SK-N-SH (cell line): ENCODE measurements around the gene TMEM62. TPM values are rescaled to one million over a fixed set of nuclear protein-coding genes. Genes with fewer than 3 reads are reported as not detected.

Source experiments
- CTCF ChIA-PET: fragments of 300-600, 350-600 bp; formaldehyde crosslinking; extraction: SDS; loops from one replicate; lab custom pipeline; 2021; lab: Yijun Ruan, JAX
- POLR2A ChIA-PET: fragments of 350-600 bp; sonication (Branson Sonifier 250); formaldehyde crosslinking; extraction: SDS; loops from one replicate; lab custom pipeline; 2020; ENCODE audit warnings: antibody characterized with exemption, inconsistent platforms; lab: Yijun Ruan, JAX
- DNase-seq: peaks from one replicate; pipeline ENCODE4 v3.0.0; 2012
- H2AFZ ChIP-seq: fragments of 200-600 bp; sonication (generic); 2 replicates; pipeline ENCODE4 v1.8.1; 2016; ENCODE audit warnings: antibody characterized with exemption, mild to moderate bottlenecking, low read depth
- H3F3A ChIP-seq: fragments of 200-600 bp; sonication (generic); replicated peaks from 2 replicates; pipeline ENCODE3; 2016; ENCODE audit warnings: antibody characterized with exemption, mild to moderate bottlenecking; ENCODE audit not compliant: insufficient read depth
- H3K27ac ChIP-seq, 2 experiments: fragments of 200-500 bp in 1 of 2; fragments of 200-600 bp in 1 of 2; sonication (Bioruptor generic) in 1 of 2; sonication (generic), shearing (Covaris generic) in 1 of 2; 2 replicates each; pipeline versions ENCODE4 v1.5.1 to v1.6.1; 2014 to 2016; ENCODE audit warnings: low read depth in 2 of 2, inconsistent platforms in 1 of 2, low read length in 1 of 2, mild to moderate bottlenecking in 1 of 2, mixed read lengths in 1 of 2
- H3K27me3 ChIP-seq: fragments of 200-600 bp; sonication (generic), shearing (Covaris generic); 2 replicates; pipeline ENCODE4 v1.6.1; 2016; ENCODE audit warnings: mixed run types; ENCODE audit not compliant: insufficient read depth
- H3K36me3 ChIP-seq, 2 experiments: fragments of 200-500 bp in 1 of 2; fragments of 200-600 bp in 1 of 2; sonication (Bioruptor generic) in 1 of 2; sonication (generic) in 1 of 2; replicated peaks in 1 of 2; 2 replicates each; pipeline versions ENCODE3 to v1.5.1; 2014 to 2016; ENCODE audit warnings: low read length in 1 of 2, mild to moderate bottlenecking in 1 of 2; ENCODE audit not compliant: insufficient read depth in 2 of 2, control insufficient read depth in 1 of 2
- H3K4me1 ChIP-seq, 2 experiments: fragments of 200-500 bp in 1 of 2; fragments of 200-600 bp in 1 of 2; sonication (Bioruptor generic) in 1 of 2; sonication (generic), shearing (Covaris generic) in 1 of 2; 2 replicates each; pipeline versions ENCODE4 v1.5.1 to v1.6.1; 2014 to 2016; ENCODE audit warnings: low read depth in 1 of 2, low read length in 1 of 2, mixed run types in 1 of 2; ENCODE audit not compliant: insufficient read depth in 2 of 2, control insufficient read depth in 1 of 2
- H3K4me2 ChIP-seq: fragments of 200-600 bp; sonication (generic), shearing (Covaris generic); 2 replicates; pipeline ENCODE4 v1.6.1; 2017; ENCODE audit warnings: mixed run types
- H3K4me3 ChIP-seq, 2 experiments: fragments of 200-500 bp in 1 of 2; fragments of 200-600 bp in 1 of 2; sonication (Bioruptor generic) in 1 of 2; sonication (generic), shearing (Covaris generic) in 1 of 2; 2 replicates each; pipeline versions ENCODE4 v1.5.1 to v1.8.1; 2014 to 2016; ENCODE audit warnings: low read depth in 2 of 2, inconsistent platforms in 1 of 2, low read length in 1 of 2, mild to moderate bottlenecking in 1 of 2, mixed read lengths in 1 of 2, moderate library complexity in 1 of 2
- H3K79me2 ChIP-seq: fragments of 200-600 bp; sonication (generic); 2 replicates; pipeline ENCODE4 v1.8.1; 2017; ENCODE audit warnings: mild to moderate bottlenecking; ENCODE audit not compliant: insufficient read depth
- H3K9ac ChIP-seq: fragments of 200-600 bp; sonication (generic); 2 replicates; pipeline ENCODE4 v1.6.1; 2017; ENCODE audit warnings: mixed run types
- H3K9me2 ChIP-seq: fragments of 200-600 bp; sonication (generic); 2 replicates; pipeline ENCODE4 v1.6.1; 2017; ENCODE audit warnings: mixed run types
- H3K9me3 ChIP-seq: fragments of 200-600 bp; sonication (generic); 2 replicates; pipeline ENCODE4 v1.6.1; 2017; ENCODE audit warnings: mixed run types, mild to moderate bottlenecking, moderate library complexity
- H4K20me1 ChIP-seq: fragments of 200-600 bp; sonication (generic); 2 replicates; pipeline ENCODE4 v1.6.1; 2017; ENCODE audit warnings: mild to moderate bottlenecking, mixed run types; ENCODE audit not compliant: insufficient read depth
- ELF1 ChIP-seq: IDR thresholded peaks from 2 replicates; pipeline ENCODE4 v1.4.0; 2012
- EP300 ChIP-seq, 2 experiments: IDR thresholded peaks; 2 replicates each; pipeline versions ENCODE4 v1.4.0 to v1.6.1; 2012; ENCODE audit warnings: borderline replicate concordance in 1 of 2, low read depth in 1 of 2, low read length in 1 of 2
- FOSL2 ChIP-seq: IDR thresholded peaks from 2 replicates; pipeline ENCODE4 v1.4.0; 2012; ENCODE audit warnings: low read depth, mild to moderate bottlenecking, moderate library complexity, borderline replicate concordance
- FOXJ3 ChIP-seq: sonication (generic); formaldehyde crosslinking; IDR thresholded peaks from 2 replicates; pipeline ENCODE4 v1.5.1; 2020; ENCODE audit warnings: mild to moderate bottlenecking, missing genetic modification reagents
- GABPA ChIP-seq: IDR thresholded peaks from 2 replicates; pipeline ENCODE4 v1.4.0; 2012; ENCODE audit warnings: low read depth, mild to moderate bottlenecking
- GATA2 ChIP-seq: sonication (generic); formaldehyde crosslinking; IDR thresholded peaks from 2 replicates; pipeline ENCODE4 v1.5.0; 2020; ENCODE audit warnings: mild to moderate bottlenecking, missing genetic modification reagents
- NFIC ChIP-seq: IDR thresholded peaks from 2 replicates; pipeline ENCODE4 v1.4.0; 2012; ENCODE audit warnings: borderline replicate concordance
- NRF1 ChIP-seq: IDR thresholded peaks from 2 replicates; pipeline ENCODE4 v1.6.1; 2012; ENCODE audit warnings: low read depth, mild to moderate bottlenecking, low read length
- POLR2AphosphoS5 ChIP-seq: IDR thresholded peaks from 2 replicates; pipeline ENCODE4 v1.6.1; 2012; ENCODE audit warnings: low read depth, low read length
- RAD21 ChIP-seq: IDR thresholded peaks from 2 replicates; pipeline ENCODE4 v1.6.1; 2012; ENCODE audit warnings: mild to moderate bottlenecking, low read length
- RCOR1 ChIP-seq: fragments of 150-350 bp; IDR thresholded peaks from 2 replicates; pipeline ENCODE4 v1.6.1; 2017; ENCODE audit warnings: antibody characterized with exemption, low read length
- RFX5 ChIP-seq: IDR thresholded peaks from 2 replicates; pipeline ENCODE4 v1.6.1; 2012; ENCODE audit warnings: mild to moderate bottlenecking, improper control_type of control experiment, low read length
- SIN3A ChIP-seq: IDR thresholded peaks from 2 replicates; pipeline ENCODE4 v1.6.1; 2012; ENCODE audit warnings: low read depth, mild to moderate bottlenecking, low read length, moderate library complexity, borderline replicate concordance
- YY1 ChIP-seq: IDR thresholded peaks from 2 replicates; pipeline ENCODE4 v1.4.0; 2012; ENCODE audit warnings: low read depth, mild to moderate bottlenecking
- WGBS: methylation state at CpG from one replicate; pipeline ENCODE4 v1.1.6; 2017; ENCODE audit warnings: low lambda C conversion rate; 5-methylcytosine and 5-hydroxymethylcytosine counted together
- polyA plus RNA-seq, 3 experiments: library from polyadenylated mRNA; depleted of rRNA; stranded (reverse); fragments of >200 nt; gene quantifications; 2 replicates each; pipeline ENCODE4 v1.2.3, GENCODE V29; 2012
- TF ChIP-seq, protein P1 (sequence below): IDR thresholded peaks from 2 replicates; pipeline ENCODE4 v1.4.0; 2012; ENCODE audit warnings: low read depth, borderline replicate concordance
- TF ChIP-seq, protein P2 (sequence below): IDR thresholded peaks from 2 replicates; pipeline ENCODE4 v1.4.0; 2012; ENCODE audit warnings: low read depth, borderline replicate concordance
- TF ChIP-seq, protein P3 (sequence below): IDR thresholded peaks from 2 replicates; pipeline ENCODE4 v1.4.0; 2012; ENCODE audit warnings: low read depth
- TF ChIP-seq, protein P4 (sequence below): fragments of 200-600 bp; sonication (generic); IDR thresholded peaks from 2 replicates; pipeline ENCODE4 v1.6.1; 2017; ENCODE audit warnings: antibody characterized with exemption, mild to moderate bottlenecking, moderate library complexity
- TF ChIP-seq, protein P5 (sequence below): IDR thresholded peaks from 2 replicates; pipeline ENCODE4; 2012

TMEM62 gene
- polyA plus RNA-seq, 1 of the 3 experiments (the other 2 are of a cell fraction): 3.3 TPM

DNA sequence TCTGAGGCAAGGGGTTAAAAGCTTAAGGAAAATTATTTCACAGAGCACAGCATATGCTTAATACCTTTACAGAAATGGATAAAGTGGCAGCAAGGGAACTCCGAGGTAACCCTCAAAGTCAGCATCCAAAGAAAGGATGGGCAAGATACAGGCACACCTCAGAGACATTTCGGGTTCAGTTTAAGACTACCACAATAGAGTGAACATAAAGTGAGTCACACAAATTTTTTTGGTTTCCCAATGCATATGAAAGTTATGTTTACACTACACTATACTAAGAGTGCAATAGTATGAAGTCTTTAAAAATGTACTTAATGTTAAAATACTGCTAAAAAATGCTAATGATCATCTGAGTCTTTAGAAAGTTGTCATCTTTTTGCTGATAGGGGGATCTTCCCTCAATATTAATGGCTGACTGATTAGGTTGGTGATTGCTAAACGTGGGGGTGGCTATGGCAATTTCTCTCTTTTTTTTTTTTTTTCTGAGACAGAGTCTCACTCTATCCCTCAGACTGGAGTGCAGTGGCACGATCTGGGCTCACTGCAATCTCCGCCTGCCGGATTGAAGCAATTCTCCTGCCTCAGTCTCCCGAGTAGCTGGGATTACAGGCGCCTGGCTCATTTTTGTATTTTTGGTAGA, 37.6 kb upstream of the TMEM62 start:
- H4K20me1 ChIP-seq: peaks cover 5% of the 10 kb centered on the region; the same call in 1 of the 2 replicates
- no peak overlapping the region for H3K27ac ChIP-seq
- no peak overlapping the region for H3K4me3 ChIP-seq
- DNase-seq: no peak
- no peaks in the 10 kb centered on the region; a peak in 1 of 4 replicates for H3K4me1 ChIP-seq
- H3K27me3 ChIP-seq: no peaks in the 10 kb centered on the region
- no peaks in the 10 kb centered on the region for H3F3A ChIP-seq
- peaks cover 88% of the 10 kb centered on the region for H3K79me2 ChIP-seq
- TF ChIP-seq FOSL2 (no peak), ELF1 (no peak), RAD21 (no peak), GABPA (no peak), YY1 (no peak), RFX5 (no peak), FOXJ3 (CRISPR knock-in tag) (no peak), EP300 (IDR thresholded peaks at IDR 0.05; ENCODE audit: borderline replicate concordance in 1 of 2, low read depth in 1 of 2, low read length in 1 of 2) (no peak), SIN3A (no peak), POLR2AphosphoS5 (no peak), NFIC (no peak), NRF1 (no peak)
- TF ChIP-seq, protein P1, sequence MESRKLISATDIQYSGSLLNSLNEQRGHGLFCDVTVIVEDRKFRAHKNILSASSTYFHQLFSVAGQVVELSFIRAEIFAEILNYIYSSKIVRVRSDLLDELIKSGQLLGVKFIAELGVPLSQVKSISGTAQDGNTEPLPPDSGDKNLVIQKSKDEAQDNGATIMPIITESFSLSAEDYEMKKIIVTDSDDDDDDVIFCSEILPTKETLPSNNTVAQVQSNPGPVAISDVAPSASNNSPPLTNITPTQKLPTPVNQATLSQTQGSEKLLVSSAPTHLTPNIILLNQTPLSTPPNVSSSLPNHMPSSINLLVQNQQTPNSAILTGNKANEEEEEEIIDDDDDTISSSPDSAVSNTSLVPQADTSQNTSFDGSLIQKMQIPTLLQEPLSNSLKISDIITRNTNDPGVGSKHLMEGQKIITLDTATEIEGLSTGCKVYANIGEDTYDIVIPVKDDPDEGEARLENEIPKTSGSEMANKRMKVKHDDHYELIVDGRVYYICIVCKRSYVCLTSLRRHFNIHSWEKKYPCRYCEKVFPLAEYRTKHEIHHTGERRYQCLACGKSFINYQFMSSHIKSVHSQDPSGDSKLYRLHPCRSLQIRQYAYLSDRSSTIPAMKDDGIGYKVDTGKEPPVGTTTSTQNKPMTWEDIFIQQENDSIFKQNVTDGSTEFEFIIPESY: no peak
- TF ChIP-seq, protein P2, sequence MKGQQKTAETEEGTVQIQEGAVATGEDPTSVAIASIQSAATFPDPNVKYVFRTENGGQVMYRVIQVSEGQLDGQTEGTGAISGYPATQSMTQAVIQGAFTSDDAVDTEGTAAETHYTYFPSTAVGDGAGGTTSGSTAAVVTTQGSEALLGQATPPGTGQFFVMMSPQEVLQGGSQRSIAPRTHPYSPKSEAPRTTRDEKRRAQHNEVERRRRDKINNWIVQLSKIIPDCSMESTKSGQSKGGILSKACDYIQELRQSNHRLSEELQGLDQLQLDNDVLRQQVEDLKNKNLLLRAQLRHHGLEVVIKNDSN: no peak
- TF ChIP-seq, protein P3, sequence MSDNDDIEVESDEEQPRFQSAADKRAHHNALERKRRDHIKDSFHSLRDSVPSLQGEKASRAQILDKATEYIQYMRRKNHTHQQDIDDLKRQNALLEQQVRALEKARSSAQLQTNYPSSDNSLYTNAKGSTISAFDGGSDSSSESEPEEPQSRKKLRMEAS: no peak
- no peaks in the 10 kb centered on the region for H3K9me3 ChIP-seq
- WGBS: 94% methylated on average over 8 of the region's 8 CpGs
- POLR2A ChIA-PET: interaction anchor here (0.7 kb wide), 1 partner anchor 190 kb away, joined by 4 read pairs; no protein-coding TSS in a partner anchor
- H3K4me2 ChIP-seq: no peak overlapping the region
- H3K36me3 ChIP-seq: peaks cover 9 to 15% of the 10 kb centered on the region in 2 experiments
- CTCF ChIA-PET: no interaction called here
- no peak overlapping the region for H2AFZ ChIP-seq
- H3K9me2 ChIP-seq: no peaks in the 10 kb centered on the region
- no peak overlapping the region for H3K9ac ChIP-seq

DNA sequence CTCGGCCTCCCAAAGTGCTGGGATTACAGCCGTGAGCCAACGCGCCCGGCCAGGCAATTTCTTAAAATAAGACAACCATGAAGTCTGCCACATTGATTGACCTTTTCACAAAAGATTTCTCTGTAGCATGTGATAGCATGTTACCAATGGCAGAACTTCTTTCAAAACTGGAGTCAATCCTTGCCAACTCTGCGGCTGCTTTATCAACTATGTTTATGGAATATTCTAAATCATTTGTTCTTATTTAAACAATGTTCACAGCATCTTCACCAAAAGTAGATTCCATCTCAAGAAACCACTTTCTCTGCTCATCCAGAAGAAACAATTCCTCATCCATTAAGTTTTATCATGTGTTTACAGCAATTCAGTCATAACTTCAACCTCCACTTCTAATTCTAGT, 37.0 kb upstream of the TMEM62 start:
- no peaks in the 10 kb centered on the region; a peak in 1 of 4 replicates for H3K4me1 ChIP-seq
- H3K9ac ChIP-seq: no peak overlapping the region
- no peak overlapping the region for H3K27ac ChIP-seq
- 98% methylated on average over 6 of the region's 6 CpGs for WGBS
- no peak overlapping the region for H3K4me3 ChIP-seq
- H4K20me1 ChIP-seq: peaks cover 5% of the 10 kb centered on the region; the same call in 1 of the 2 replicates
- no peaks in the 10 kb centered on the region for H3K9me2 ChIP-seq
- H3K36me3 ChIP-seq: peaks cover 9 to 11% of the 10 kb centered on the region in 2 experiments
- no peak overlapping the region for H2AFZ ChIP-seq
- DNase-seq: no peak
- no peaks in the 10 kb centered on the region for H3K9me3 ChIP-seq
- CTCF ChIA-PET: no interaction called here
- peaks cover 88% of the 10 kb centered on the region for H3K79me2 ChIP-seq
- no peaks in the 10 kb centered on the region for H3F3A ChIP-seq
- POLR2A ChIA-PET: interaction anchor here (0.7 kb wide), 1 partner anchor 189 kb away, joined by 4 read pairs; no protein-coding TSS in a partner anchor
- H3K27me3 ChIP-seq: no peaks in the 10 kb centered on the region
- no peak overlapping the region for H3K4me2 ChIP-seq
- TF ChIP-seq GABPA: no peak
- TF ChIP-seq, protein P4, sequence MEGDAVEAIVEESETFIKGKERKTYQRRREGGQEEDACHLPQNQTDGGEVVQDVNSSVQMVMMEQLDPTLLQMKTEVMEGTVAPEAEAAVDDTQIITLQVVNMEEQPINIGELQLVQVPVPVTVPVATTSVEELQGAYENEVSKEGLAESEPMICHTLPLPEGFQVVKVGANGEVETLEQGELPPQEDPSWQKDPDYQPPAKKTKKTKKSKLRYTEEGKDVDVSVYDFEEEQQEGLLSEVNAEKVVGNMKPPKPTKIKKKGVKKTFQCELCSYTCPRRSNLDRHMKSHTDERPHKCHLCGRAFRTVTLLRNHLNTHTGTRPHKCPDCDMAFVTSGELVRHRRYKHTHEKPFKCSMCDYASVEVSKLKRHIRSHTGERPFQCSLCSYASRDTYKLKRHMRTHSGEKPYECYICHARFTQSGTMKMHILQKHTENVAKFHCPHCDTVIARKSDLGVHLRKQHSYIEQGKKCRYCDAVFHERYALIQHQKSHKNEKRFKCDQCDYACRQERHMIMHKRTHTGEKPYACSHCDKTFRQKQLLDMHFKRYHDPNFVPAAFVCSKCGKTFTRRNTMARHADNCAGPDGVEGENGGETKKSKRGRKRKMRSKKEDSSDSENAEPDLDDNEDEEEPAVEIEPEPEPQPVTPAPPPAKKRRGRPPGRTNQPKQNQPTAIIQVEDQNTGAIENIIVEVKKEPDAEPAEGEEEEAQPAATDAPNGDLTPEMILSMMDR: no peak
- TF ChIP-seq, protein P3: no peak
- TF ChIP-seq, protein P1: no peak
- TF ChIP-seq, protein P5, sequence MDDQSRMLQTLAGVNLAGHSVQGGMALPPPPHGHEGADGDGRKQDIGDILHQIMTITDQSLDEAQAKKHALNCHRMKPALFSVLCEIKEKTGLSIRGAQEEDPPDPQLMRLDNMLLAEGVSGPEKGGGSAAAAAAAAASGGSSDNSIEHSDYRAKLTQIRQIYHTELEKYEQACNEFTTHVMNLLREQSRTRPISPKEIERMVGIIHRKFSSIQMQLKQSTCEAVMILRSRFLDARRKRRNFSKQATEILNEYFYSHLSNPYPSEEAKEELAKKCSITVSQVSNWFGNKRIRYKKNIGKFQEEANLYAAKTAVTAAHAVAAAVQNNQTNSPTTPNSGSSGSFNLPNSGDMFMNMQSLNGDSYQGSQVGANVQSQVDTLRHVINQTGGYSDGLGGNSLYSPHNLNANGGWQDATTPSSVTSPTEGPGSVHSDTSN: no peak
- TF ChIP-seq GATA2: no peak
- no peak for TF ChIP-seq FOXJ3 (CRISPR knock-in tag)
- TF ChIP-seq POLR2AphosphoS5: no peak
- no peak for TF ChIP-seq NRF1
- no peak for TF ChIP-seq RCOR1
